OCI-LY7 (cell line): ENCODE data around the gene RAPGEF2.

ENCODE experiments used
- CTCF ChIP-seq: fragments of 200-600 bp; sonication (generic); conservative IDR thresholded peaks from 2 replicates; pipeline ENCODE4 v1.5.1; 2014; ENCODE audit warnings: mild to moderate bottlenecking, antibody characterized with exemption, low read length, moderate library complexity, mixed read lengths
- EZH2phosphoT487 ChIP-seq: fragments of 200-600 bp; sonication (generic); IDR thresholded peaks from 2 replicates; pipeline ENCODE4 v1.6.1; 2018; ENCODE audit warnings: low read depth, borderline replicate concordance, mild to moderate bottlenecking, mixed run types, antibody characterized with exemption, low read length, moderate library complexity, mixed read lengths

- TF ChIP-seq EZH2phosphoT487 (no peak), CTCF (no peak)
Observed at GRCh38 chr4:159237975-159238374, 135.1 kb downstream of the RAPGEF2 start.
